Limb (tissue), 2 donors: ENCODE measurements around the gene CTPS2.
"Not testable (repeated sequence)": the region's sequence is repeated elsewhere in the genome, so short reads cannot be mapped to it uniquely, and the experiment has no call there.

Experiments used
- DNase-seq, 2 donors: peaks; one replicate each; pipeline ENCODE4 v3.0.0-alpha.2; 2016; ENCODE audit errors: extremely low spot score in 2 of 2

Gene CTPS2

DNA sequence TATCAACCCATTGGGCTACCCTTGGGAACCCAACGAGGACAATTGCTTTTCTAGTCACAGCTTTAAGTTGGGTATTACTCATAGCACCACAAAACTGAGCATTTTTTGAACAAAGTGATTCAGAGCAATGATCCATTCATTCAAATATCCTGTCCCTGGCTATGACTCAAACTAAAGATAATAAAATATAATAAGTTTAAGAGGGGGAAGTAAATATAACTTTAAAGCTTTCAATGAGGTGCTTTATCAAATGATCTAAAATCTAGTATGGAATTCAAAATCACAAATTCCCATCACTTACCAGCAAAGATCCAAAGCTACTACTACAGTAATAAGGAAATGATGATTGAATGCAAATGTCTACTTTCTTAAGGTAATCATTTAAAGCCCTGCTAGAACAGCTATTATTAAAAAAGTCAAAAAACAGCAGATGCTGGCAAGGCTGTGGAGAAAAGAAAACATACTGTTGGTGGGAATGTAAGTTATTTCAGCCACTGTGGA, 102.3 kb downstream of the CTPS2 start:
- no peak for DNase-seq

DNA sequence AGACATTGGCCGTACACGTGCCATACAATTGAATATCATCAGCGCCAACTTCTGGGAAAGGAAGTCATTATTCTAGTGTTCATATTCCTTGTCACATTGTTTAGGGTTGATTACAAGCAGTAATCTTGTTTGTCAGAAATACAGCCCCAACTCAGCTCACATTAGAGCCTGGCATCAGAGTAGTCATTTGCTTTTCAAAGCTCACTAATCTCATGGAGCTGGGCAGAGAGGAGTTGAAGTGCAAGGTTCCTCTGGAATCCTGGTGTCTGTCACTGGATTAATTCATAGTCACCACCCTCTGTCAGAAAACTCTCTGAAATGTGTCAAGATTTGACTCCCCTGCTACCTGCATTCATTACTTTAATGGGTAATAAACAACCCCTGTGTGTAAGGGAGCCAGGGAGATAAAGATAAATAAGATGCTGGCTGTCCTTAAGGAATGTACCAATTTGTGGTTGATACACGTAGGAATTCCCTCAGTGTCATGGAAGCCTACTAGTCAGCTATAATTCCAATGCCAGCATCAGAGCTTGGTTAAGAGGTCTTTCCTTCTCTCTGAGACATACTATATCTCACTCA, 106.2 kb downstream of the CTPS2 start:
- no peak for DNase-seq

DNA sequence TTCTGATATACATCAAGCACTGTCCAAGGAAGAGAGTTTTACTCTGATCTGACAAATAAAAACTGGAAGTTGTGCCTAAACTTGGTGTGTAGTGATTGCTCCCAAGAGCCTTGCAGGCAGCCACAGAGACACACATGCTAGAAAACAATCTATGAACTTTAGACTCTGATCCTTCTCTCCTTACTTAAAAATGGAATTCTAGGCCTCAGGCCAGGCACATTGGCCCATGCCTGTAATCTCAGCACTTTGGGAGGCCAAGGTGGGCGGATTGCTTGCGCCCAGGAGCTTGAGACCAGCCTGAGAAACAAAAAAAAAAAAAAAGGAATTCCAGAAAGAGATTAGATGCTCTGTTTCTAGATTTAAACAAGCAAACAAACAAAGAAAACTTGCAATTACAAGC, 108.1 kb downstream of the CTPS2 start:
- DNase-seq: no peak

DNA sequence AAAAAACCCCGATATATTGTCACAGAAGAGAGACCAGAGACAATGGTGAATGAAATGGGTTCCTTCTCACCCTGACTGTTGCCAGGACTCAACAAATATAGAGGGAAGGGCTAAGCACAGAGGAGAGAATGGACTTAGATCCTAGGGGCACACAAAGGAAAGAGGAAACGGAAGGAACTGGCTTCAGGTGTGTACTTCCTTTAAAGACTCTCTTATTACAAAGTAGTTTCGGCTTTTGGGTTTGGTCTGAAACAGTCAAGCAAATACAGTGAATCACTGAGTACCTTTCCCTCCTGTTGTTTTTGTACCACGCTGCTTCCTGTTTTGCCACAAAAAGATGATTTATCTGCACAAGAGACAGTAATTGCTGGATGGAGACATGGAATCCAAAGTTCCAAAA, 108.6 kb downstream of the CTPS2 start:
- DNase-seq: no peak

GRCh38 chrX:16603235-16603634, 109.2 kb downstream of the CTPS2 start:
- not testable (repeated sequence) for DNase-seq

GRCh38 chrX:16601885-16602284, 110.6 kb downstream of the CTPS2 start:
- no peak for DNase-seq

- DNase-seq: no peak
These were observed 118.0 kb downstream of the CTPS2 start for GRCh38 chrX:16594490-16594889.

DNA sequence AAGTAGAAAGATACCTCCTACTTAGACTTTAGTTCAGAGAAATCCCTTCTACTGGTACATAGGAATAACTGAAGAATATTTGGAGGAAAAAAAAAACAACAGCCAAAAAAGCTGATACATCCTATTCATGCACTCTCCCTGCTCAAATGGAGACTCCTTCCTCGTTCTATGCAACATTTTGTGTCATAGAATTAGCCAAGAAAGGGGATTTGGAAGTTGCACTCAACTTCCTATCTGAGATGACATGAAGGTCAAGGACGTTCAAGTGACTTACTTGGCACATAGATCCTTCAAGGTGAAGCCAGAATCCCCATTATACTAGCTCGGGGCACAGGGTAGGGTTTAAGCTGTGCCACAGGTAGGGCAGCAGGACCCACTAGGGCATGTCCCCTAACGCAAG, 118.7 kb downstream of the CTPS2 start:
- DNase-seq: no peak

DNA sequence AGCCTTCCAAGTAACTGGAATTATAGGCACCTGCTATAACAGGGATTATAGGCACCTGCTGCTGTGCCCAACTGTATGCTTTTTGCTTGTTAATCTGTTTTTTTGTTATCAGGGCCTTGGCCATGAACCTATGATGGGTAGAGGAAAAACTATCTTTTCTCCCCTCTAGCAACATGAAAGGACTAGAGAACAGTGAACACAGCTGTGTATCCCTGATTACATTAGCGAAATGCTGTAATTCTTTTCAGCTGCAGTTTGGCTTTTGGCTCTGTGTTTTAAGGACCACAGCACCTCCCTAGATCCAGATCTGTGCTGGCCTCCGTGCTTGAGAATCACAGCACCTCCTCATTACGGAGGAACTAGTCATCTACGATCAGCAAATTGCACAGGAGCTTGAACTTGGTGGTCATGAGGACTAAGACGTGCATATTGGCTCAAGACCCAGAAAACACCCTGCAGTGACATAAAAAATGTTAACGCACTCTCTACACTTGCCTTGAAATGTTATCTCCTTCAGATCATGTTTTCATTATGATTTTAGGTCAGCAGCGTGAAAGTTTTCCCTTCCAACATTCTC, 120.2 kb downstream of the CTPS2 start:
- no peak for DNase-seq

- DNase-seq: no peak
These were observed 122.6 kb downstream of the CTPS2 start for GRCh38 chrX:16589826-16590225.

GRCh38 chrX:16589211-16589610, 123.3 kb downstream of the CTPS2 start:
- DNase-seq: no peak

DNA sequence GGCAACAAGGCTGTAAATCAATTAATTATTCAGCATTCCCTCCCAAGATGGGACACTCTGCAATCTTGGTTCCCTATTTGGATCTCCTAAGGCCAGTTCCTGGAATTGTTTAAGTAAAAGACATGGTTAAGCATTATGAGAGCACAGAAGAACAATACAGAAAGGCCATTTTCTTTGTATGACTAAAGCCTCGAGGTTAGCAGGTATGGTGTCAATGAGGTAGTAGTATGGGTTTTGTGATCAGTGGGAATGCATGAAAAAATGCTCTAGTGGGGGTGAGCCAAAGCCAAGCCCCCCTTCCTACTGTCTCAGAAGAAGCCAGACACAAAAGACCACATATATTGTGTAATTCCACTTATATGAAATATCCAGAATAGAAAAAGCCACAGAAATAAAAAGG, 124.2 kb downstream of the CTPS2 start:
- DNase-seq: no peak

DNA sequence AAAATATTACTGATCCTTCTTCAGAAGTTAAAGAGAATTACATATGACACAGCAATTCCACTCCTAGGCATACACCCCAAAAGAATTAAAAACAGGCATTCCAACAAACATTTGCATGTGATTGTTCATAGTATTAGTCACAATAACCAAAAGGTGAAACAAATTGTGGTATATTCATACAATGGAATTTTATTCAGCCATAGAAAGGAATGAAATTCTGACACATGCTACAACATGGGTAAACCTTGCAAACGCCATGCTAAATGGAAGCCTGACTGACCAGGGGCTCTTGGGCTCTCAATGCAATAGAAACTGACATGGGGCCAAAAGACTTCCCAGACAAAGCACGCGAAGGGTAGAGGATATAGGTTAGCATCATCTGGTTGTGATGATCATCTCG, 124.6 kb downstream of the CTPS2 start:
- DNase-seq: no peak

GRCh38 chrX:16586377-16587112, 125.9 kb downstream of the CTPS2 start:
- no peak for DNase-seq

- DNase-seq: no peak
These were observed 126.7 kb downstream of the CTPS2 start for GRCh38 chrX:16585486-16586376.

DNA sequence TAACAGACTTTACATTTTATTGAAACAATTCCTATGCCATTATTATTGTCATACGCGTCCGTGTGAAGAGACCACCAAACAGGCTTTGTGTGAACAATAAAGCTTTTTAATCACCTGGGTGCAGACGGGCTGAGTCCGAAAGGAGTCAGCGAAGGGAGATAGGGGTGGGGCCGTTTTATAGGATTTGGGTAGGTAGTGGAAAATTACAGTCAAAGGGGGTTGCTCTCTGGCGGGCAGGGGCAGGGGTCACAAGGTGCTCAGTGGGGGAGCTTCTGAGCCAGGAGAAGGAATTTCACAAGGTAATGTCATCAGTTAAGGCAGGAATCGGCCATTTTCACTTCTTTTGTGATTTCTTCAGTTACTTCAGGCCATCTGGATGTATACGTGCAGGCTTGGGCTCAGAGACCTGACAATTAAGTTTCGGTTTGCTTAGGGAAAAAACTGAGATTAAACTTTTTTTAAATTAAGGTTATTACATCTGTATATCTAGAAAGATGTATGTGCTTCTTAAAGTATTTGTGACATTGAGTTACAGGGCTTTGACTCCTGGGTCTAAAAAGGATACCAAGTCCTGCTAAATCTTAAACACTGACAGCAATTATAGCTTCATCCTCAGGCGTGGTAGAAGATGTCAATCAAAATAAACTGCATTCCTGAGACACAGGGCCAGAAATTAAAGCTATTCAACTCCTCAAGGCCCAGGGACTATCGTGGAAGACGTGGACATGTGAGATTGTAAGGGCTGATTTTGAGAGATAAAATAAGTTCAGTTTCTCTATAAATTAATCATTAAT, 132.3 kb downstream of the CTPS2 start:
- DNase-seq: not testable (repeated sequence)

GRCh38 chrX:16579517-16579916, 133.0 kb downstream of the CTPS2 start:
- no peak for DNase-seq

DNA sequence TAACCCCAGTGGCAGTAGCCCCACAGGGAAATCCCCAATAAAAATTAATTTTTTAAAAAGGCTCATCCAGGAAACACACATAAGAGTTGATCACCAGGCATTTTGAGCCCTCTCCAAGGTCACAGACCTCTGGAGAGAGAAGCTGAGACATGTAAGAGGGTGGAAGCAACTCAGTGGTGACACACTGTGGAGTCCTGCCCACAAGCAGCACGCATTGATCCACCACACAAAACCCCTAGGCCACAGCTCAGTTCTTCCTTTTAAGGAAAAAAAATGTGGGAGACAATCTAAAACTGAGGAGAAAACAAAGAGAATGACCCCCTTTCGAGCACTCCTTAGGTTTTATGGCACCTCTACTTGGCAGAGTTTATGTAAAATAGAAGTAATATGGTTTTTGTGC, 134.3 kb downstream of the CTPS2 start:
- DNase-seq: no peak

DNA sequence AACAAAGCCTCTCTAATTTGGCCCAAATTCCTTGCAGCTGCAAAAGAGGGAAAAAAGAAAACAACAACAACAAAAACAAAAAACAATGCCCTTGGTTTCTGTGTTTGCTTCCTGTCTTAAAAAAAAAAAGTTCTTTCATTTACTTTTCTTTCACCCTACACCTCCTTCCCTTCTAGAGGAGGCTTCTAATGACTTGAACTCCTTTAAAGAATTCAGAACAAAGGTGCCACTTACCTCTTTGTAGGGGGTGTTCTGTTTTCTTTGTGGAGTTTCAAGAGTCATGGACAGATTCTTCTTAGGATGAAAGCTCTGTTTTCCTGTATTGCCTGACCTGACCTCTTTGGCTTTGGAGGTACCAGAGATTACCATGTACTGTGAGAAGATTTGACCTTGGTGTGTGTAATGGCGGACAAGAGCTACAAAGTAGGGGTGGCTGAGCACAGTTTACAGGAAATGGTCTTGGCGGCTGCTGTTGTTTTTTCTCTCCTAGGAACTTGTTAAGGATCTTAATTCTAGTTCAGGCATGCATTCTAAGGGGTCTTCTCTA, 134.9 kb downstream of the CTPS2 start:
- no peak for DNase-seq

DNA sequence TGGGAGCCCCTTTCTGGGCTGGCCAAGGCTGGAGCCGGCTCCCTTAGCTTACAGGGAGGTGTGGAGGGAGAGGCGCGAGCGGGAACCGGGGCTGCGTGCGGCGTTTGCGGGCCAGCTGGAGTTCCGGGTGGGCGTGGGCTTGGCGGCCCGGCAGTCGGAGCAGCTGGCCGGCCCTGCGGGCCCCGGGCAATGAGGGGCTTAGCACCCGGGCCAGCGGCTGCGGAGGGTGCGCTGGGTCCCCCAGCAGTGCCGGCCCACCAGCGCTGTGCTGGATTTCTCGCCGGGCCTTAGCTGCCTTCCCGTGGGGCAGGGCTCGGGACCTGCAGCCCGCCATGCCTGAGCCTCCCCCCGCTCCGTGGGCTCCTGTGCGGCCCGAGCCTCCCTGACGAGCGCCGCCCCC, 137.1 kb downstream of the CTPS2 start:
- not testable (repeated sequence) for DNase-seq

DNA sequence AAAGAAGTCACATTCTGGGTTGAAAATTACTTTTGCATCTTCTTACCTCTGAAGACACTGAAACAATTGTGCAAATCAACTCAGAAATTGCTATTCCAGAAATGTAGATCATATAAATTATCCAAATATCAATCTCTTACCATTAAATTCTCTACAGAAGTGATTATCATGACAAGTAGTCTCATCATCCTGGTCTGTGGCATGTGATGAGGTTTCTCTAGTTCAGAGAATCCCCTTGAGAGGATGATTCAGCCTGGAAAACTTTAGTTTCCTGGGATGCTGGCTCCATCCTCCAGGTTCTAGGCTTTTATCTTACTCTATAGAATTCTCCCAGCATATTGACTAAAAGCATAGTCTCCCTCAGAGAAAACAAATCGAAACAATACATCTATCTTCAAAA, 138.7 kb downstream of the CTPS2 start:
- DNase-seq: no peak
